T-helper 1 cell (primary cell): ENCODE data around the gene MIP.
"Not testable (repeated sequence)": the region's sequence is repeated elsewhere in the genome, so short reads cannot be mapped to it uniquely, and the experiment has no call there.

ENCODE experiments used
- DNase-seq, 5 donors: peaks; one replicate each; pipeline ENCODE4 v3.0.0-alpha.2; 2012 to 2020

MIP gene

GRCh38 chr12:56462565-56462964 is 8.1 kb upstream of the MIP start:
- no peak for DNase-seq

- DNase-seq, result no peak
Observed at GRCh38 chr12:56461235-56462159, 7.0 kb upstream of the MIP start.

GRCh38 chr12:56457817-56458216 is 3.4 kb upstream of the MIP start:
- no peak for DNase-seq

- DNase-seq, result no peak
Observed at GRCh38 chr12:56451147-56451546, 3.3 kb downstream of the MIP start.

GRCh38 chr12:56450241-56450640 is 4.2 kb downstream of the MIP start:
- no peak for DNase-seq

- no peak for DNase-seq
Observed at GRCh38 chr12:56449622-56449984, 4.9 kb downstream of the MIP start.

- peak; percentile 71 to 90 (median 79) for DNase-seq
Observed at GRCh38 chr12:56448860-56449621, 5.4 kb downstream of the MIP start, which contains the start of gene TIMELESS. Gene TIMELESS, minus strand, starts transcription at chr12:56449426. Its CDS starts 15,256 bp downstream, at chr12:56434170.

- not testable (repeated sequence) for DNase-seq
Observed at GRCh38 chr12:56443208-56443607, 11.2 kb downstream of the MIP start.

GRCh38 chr12:56437430-56438176 is 16.9 kb downstream of the MIP start:
- no peak for DNase-seq

GRCh38 chr12:56434828-56435227 is 19.6 kb downstream of the MIP start:
- no peak for DNase-seq

GRCh38 chr12:56431850-56432249 is 22.6 kb downstream of the MIP start:
- no peak for DNase-seq

- no peak for DNase-seq
Observed at GRCh38 chr12:56431288-56431687, 23.2 kb downstream of the MIP start.

GRCh38 chr12:56425940-56426438 is 28.5 kb downstream of the MIP start:
- no peak for DNase-seq

- no peak for DNase-seq
Observed at GRCh38 chr12:56425193-56425592, 29.3 kb downstream of the MIP start.

GRCh38 chr12:56420411-56420810 is 34.0 kb downstream of the MIP start:
- DNase-seq, result no peak

GRCh38 chr12:56417739-56418138 is 36.7 kb downstream of the MIP start:
- no peak for DNase-seq

- no peak for DNase-seq
Observed at GRCh38 chr12:56414401-56414800, 40.1 kb downstream of the MIP start.

- DNase-seq, result no peak
Observed at GRCh38 chr12:56413392-56413791, 41.1 kb downstream of the MIP start.

GRCh38 chr12:56411781-56412639 is 42.4 kb downstream of the MIP start:
- no peak for DNase-seq

GRCh38 chr12:56410768-56411167 is 43.7 kb downstream of the MIP start:
- no peak for DNase-seq

GRCh38 chr12:56408799-56409417 is 45.5 kb downstream of the MIP start:
- DNase-seq, result no peak
